Sigmoid colon (tissue), 4 donors: ENCODE data around the gene C2orf49.

Experiments used
- CTCF ChIP-seq, 4 experiments: fragments of 450-650 bp in 3 of 4; fragments of 200-600 bp in 1 of 4; IDR thresholded peaks; one replicate each; pipeline ENCODE4 v1.5.1; 2016 to 2019; ENCODE audit warnings: antibody characterized with exemption in 4 of 4, mild to moderate bottlenecking in 3 of 4, moderate library complexity in 2 of 4
- POLR2AphosphoS5 ChIP-seq, 4 donors: sonication (generic); formaldehyde crosslinking; IDR thresholded peaks; one replicate each; pipeline ENCODE4 v1.6.1; 2017; ENCODE audit warnings: antibody characterized with exemption in 4 of 4

- TF ChIP-seq POLR2AphosphoS5 (IDR thresholded peaks at IDR 0.05): no peak
- TF ChIP-seq CTCF (IDR thresholded peaks at IDR 0.05): no peak
Observed at GRCh38 chr2:105309147-105309545, 28.2 kb upstream of the C2orf49 start.
